ENCODE data around the gene PHETA1. TPM values are rescaled to one million over a fixed set of nuclear protein-coding genes. Genes with fewer than 3 reads are reported as not detected.

PHETA1 gene
- total RNA-seq, 4 donors from 2014 or later, result 6.3 to 16.0 (median 8.2) TPM

- TF ChIP-seq EP300 (IDR thresholded peaks at IDR 0.05) (no peak), POLR2AphosphoS5 (IDR thresholded peaks at IDR 0.05) (no peak), POLR2A (IDR thresholded peaks at IDR 0.05) (no peak)
- TF ChIP-seq, protein P1, sequence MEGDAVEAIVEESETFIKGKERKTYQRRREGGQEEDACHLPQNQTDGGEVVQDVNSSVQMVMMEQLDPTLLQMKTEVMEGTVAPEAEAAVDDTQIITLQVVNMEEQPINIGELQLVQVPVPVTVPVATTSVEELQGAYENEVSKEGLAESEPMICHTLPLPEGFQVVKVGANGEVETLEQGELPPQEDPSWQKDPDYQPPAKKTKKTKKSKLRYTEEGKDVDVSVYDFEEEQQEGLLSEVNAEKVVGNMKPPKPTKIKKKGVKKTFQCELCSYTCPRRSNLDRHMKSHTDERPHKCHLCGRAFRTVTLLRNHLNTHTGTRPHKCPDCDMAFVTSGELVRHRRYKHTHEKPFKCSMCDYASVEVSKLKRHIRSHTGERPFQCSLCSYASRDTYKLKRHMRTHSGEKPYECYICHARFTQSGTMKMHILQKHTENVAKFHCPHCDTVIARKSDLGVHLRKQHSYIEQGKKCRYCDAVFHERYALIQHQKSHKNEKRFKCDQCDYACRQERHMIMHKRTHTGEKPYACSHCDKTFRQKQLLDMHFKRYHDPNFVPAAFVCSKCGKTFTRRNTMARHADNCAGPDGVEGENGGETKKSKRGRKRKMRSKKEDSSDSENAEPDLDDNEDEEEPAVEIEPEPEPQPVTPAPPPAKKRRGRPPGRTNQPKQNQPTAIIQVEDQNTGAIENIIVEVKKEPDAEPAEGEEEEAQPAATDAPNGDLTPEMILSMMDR (IDR thresholded peaks at IDR 0.05), result no peak
- H3K27me3 ChIP-seq, result peaks cover 13% of the 10 kb centered on the region
- H3K4me1 ChIP-seq, result no peaks in the 10 kb centered on the region
- H3K4me3 ChIP-seq, result no peak overlapping the region
- no peak overlapping the region for H3K27ac ChIP-seq
- peaks cover 0 to 13% (median 0%) of the 10 kb centered on the region in 3 donors for H3K9me3 ChIP-seq
- no peak for ATAC-seq
- H3K36me3 ChIP-seq, result no peaks in the 10 kb centered on the region
- 66 to 100% methylated on average over 1 to 2 of the region's 5 CpGs for WGBS, 2 donors (ENCODE audit: low coverage in 1 of 2)
Observed at GRCh38 chr12:111353603-111354295, 15.1 kb downstream of the PHETA1 start.

- 81 to 86% methylated on average over 5 of the region's 7 CpGs for WGBS, 2 donors (ENCODE audit: low coverage in 1 of 2)
- Histone ChIP-seq H3K9me3 (peaks cover 0 to 20% (median 0%) of the 10 kb centered on the region in 3 donors), H3K36me3 (no peaks in the 10 kb centered on the region), H3K27me3 (peaks cover 7% of the 10 kb centered on the region), H3K4me1 (no peaks in the 10 kb centered on the region), H3K27ac (no peak overlapping the region), H3K4me3 (no peak overlapping the region)
- no peak for ATAC-seq
- no peak for TF ChIP-seq EP300 (IDR thresholded peaks at IDR 0.05)
- TF ChIP-seq POLR2A (IDR thresholded peaks at IDR 0.05), result no peak
- no peak for TF ChIP-seq POLR2AphosphoS5 (IDR thresholded peaks at IDR 0.05)
- TF ChIP-seq, protein P1 (IDR thresholded peaks at IDR 0.05), result no peak
Observed at GRCh38 chr12:111353026-111353425, 15.9 kb downstream of the PHETA1 start.

DNA sequence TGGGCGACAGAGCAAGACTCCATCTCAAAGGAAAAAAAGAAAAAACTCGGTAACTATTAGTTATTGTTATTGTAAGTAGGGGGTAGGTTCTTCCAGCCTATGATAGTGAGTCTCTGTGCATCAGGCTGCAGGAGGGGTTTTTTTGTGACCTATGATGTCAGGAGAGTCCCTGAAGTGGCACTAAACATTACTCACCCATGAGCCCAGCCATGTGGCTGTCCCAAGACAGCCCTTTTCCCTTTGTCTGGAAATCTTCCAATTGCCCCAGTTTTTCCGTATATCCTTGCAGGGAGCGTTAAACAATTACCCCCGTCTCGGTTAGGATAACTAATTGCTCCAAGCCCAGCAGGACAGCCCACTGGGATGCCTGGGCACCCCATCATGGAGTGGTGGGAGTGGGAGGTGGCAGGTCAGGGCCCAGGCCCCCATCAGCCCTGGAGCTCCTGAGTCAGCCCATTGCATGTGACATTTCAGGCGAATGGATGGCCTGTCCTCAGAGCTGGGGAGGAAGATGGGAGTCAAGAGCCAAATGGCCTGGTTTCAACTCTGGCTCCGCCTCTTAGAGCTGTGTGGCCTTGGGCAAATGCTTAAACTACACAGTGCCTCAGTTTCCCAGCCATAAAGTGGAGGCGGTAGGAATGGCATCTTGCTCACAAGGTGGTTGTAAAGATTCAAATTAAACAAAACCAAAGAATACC lies 16.4 kb downstream of the PHETA1 start:
- WGBS, 2 donors (ENCODE audit: low coverage in 1 of 2), result 53 to 70% methylated on average over 3 to 7 of the region's 9 CpGs
- ATAC-seq, result no peak
- no peaks in the 10 kb centered on the region for H3K4me1 ChIP-seq
- no peaks in the 10 kb centered on the region for H3K36me3 ChIP-seq
- H3K9me3 ChIP-seq, result peaks cover 0 to 26% (median 0%) of the 10 kb centered on the region in 3 donors
- H3K4me3 ChIP-seq, result no peak overlapping the region
- peaks cover 1% of the 10 kb centered on the region for H3K27me3 ChIP-seq
- H3K27ac ChIP-seq, result no peak overlapping the region
- TF ChIP-seq POLR2AphosphoS5 (IDR thresholded peaks at IDR 0.05) (no peak), POLR2A (IDR thresholded peaks at IDR 0.05) (no peak), EP300 (IDR thresholded peaks at IDR 0.05) (no peak)
- TF ChIP-seq, protein P1 (IDR thresholded peaks at IDR 0.05), result no peak

DNA sequence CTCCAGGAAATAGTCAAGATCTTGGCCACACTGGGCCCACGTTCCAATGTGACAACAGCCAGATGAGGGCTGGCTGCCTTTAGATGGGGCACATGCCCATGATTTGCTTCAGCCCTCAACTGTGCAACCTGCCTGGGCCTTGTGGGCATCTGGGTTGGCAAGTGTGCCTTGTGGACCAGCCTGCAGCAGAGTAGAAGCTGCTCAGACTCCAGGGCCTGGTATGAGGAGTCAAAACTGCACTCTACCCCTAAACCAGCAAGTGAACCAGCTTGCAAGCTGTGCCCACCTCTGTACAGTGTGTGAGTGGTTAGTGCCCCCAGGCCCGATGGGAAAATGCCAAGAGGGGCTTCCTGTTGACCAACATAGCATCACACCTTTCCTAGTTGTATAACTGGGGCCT lies 17.9 kb downstream of the PHETA1 start:
- Histone ChIP-seq H3K9me3 (peaks cover 0 to 29% (median 0%) of the 10 kb centered on the region in 3 donors), H3K4me3 (no peak overlapping the region), H3K27me3 (no peaks in the 10 kb centered on the region), H3K36me3 (no peaks in the 10 kb centered on the region), H3K4me1 (no peaks in the 10 kb centered on the region), H3K27ac (no peak overlapping the region)
- TF ChIP-seq EP300 (IDR thresholded peaks at IDR 0.05) (no peak), POLR2AphosphoS5 (IDR thresholded peaks at IDR 0.05) (no peak), POLR2A (IDR thresholded peaks at IDR 0.05) (no peak)
- TF ChIP-seq, protein P1 (IDR thresholded peaks at IDR 0.05), result no peak
- ATAC-seq, result no peak
- 88% methylated on average over 1 of the region's 2 CpGs; no CpG with 5 or more reads in 1 of the 2 donors for WGBS, 2 donors (ENCODE audit: low coverage in 1 of 2)
